IMR-90 (cell line): Measurements from ENCODE around the gene LENEP. TPM values are rescaled to one million over a fixed set of nuclear protein-coding genes. Genes with fewer than 3 reads are reported as not detected.
A peak's percentile ranks its signal among the peaks of the same experiment; 100 is the strongest.

Experiments
- BHLHE40 ChIP-seq: fragments of 150-350 bp; IDR thresholded peaks from 2 replicates; pipeline ENCODE4 v1.6.1; 2016; ENCODE audit warnings: mild to moderate bottlenecking, low read depth, low read length
- CTCF ChIP-seq: conservative IDR thresholded peaks from 2 replicates; pipeline ENCODE4 v1.5.1; 2012; ENCODE audit warnings: mild to moderate bottlenecking, low read depth, low read length, improper control_type of control experiment
- polyA plus RNA-seq, 3 experiments: library from polyadenylated mRNA; depleted of rRNA; stranded (reverse); fragments of >200 nt; gene quantifications; 2 replicates each; pipeline ENCODE4 v1.2.3, GENCODE V29; 2012; ENCODE audit warnings: low replicate concordance in 1 of 3
- total RNA-seq: library from RNA; depleted of rRNA; stranded (reverse); fragments of >200 nt; gene quantifications from 2 replicates; pipeline ENCODE4 v1.2.3, GENCODE V29; 2012

The LENEP gene
- total and polyA plus RNA-seq, 2 of the 4 experiments (the other 2 are of a cell fraction): not detected

GRCh38 chr1:154955718-154956543 is 37.5 kb upstream of the LENEP start, which contains the start of gene PBXIP1 (continued):
- TF ChIP-seq CTCF (peak; percentile 48), BHLHE40 (no peak)
